ENCODE results near the gene RAC2.

DNA sequence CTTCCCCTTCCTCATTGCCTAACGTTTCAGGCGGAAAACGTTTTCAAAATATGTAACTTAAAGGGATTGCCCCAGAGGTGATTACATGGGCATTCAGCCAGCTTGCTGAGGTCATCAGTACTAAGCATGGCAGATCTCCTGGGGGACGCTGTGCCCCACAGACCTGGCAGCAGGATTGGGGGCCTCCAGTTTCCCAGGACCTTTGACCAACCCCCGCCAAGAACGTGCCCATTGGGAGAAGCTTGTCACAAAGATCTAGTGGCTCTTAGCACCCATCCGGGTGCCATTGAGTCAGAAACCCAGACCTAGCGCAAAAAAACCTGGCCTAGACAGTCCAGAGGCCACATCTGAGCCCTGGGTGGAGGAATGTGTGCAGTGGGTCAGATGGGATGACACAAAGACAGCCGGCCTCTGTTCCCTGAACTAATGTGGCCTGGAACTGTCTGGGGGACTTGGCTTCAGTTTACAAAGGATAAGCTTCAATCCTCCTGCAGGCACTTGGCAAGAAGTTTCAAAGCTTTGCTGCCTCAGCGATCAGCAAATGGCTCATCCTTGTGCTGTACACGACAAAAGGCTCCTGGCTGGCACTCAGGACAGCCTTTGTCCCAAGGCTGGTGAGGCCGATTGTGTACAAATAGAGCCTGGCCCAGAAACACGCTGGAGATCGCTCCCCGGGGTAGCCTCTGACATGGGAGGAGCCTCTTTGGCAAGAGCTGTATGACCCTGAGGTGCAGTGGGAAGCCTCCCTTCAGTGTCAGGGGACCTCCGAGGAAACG, 65.5 kb downstream of the RAC2 start:
- no peak for TF ChIP-seq POLR2A (IDR thresholded peaks at IDR 0.05)
- TF ChIP-seq, protein P1, sequence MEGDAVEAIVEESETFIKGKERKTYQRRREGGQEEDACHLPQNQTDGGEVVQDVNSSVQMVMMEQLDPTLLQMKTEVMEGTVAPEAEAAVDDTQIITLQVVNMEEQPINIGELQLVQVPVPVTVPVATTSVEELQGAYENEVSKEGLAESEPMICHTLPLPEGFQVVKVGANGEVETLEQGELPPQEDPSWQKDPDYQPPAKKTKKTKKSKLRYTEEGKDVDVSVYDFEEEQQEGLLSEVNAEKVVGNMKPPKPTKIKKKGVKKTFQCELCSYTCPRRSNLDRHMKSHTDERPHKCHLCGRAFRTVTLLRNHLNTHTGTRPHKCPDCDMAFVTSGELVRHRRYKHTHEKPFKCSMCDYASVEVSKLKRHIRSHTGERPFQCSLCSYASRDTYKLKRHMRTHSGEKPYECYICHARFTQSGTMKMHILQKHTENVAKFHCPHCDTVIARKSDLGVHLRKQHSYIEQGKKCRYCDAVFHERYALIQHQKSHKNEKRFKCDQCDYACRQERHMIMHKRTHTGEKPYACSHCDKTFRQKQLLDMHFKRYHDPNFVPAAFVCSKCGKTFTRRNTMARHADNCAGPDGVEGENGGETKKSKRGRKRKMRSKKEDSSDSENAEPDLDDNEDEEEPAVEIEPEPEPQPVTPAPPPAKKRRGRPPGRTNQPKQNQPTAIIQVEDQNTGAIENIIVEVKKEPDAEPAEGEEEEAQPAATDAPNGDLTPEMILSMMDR (IDR thresholded peaks at IDR 0.05) = no peak
- no peak for TF ChIP-seq POLR2AphosphoS5 (IDR thresholded peaks at IDR 0.05)
